Common myeloid progenitor, CD34-positive (primary cell): ENCODE data around the gene SLFN14.
A peak's percentile ranks its signal among the peaks of the same experiment; 100 is the strongest.

Experiments
- CTCF ChIA-PET: fragments of 350-600 bp; sonication (Branson Sonifier 250); formaldehyde crosslinking; loops from one replicate; lab custom pipeline; 2021; ENCODE audit warnings: antibody characterized with exemption; lab: Charles Lee
- POLR2A ChIA-PET: fragments of 350-600 bp; sonication (Branson Sonifier 250); formaldehyde crosslinking; loops from one replicate; lab custom pipeline; 2021; ENCODE audit warnings: antibody characterized with exemption; lab: Charles Lee
- DNase-seq, 3 donors: peaks; one replicate each; pipeline versions ENCODE4 v3.0.0 to v3.0.0-alpha.2; 2013
- H3K27ac ChIP-seq, 2 experiments: 1 replicate in 1 of 2; 2 replicates in 1 of 2; pipeline ENCODE4 v1.7.0; 2013; ENCODE audit warnings: inconsistent platforms in 2 of 2, low read length in 2 of 2, mild to moderate bottlenecking in 2 of 2, low read depth in 1 of 2, moderate library complexity in 1 of 2; ENCODE audit not compliant: severe bottlenecking in 2 of 2, insufficient read depth in 1 of 2, poor library complexity in 1 of 2
- H3K27me3 ChIP-seq, 5 experiments: replicated peaks in 2 of 5; 1 replicate in 3 of 5; 2 replicates in 2 of 5; pipeline versions ENCODE4 v1.6.1 to v1.7.0; 2013; ENCODE audit warnings: low read length in 4 of 5, mild to moderate bottlenecking in 2 of 5, moderate library complexity in 2 of 5, inconsistent platforms in 1 of 5; ENCODE audit not compliant: insufficient read depth in 5 of 5, control insufficient read depth in 4 of 5
- H3K36me3 ChIP-seq, 4 experiments: 1 replicate in 2 of 4; 2 replicates in 2 of 4; pipeline versions ENCODE4 v1.6.1 to v1.7.0; 2013; ENCODE audit warnings: low read length in 3 of 4, control low read depth in 1 of 4, mild to moderate bottlenecking in 1 of 4; ENCODE audit not compliant: control insufficient read depth in 4 of 4, insufficient read depth in 4 of 4
- H3K4me1 ChIP-seq, 4 experiments: 1 replicate in 3 of 4; 2 replicates in 1 of 4; pipeline versions ENCODE4 v1.6.1 to v1.7.1; 2013; ENCODE audit warnings: low read length in 3 of 4, mild to moderate bottlenecking in 3 of 4, control low read depth in 1 of 4, inconsistent platforms in 1 of 4, moderate library complexity in 1 of 4; ENCODE audit not compliant: control insufficient read depth in 4 of 4, insufficient read depth in 4 of 4; ENCODE audit errors: control extremely low read depth in 1 of 4
- H3K4me3 ChIP-seq, 7 experiments: 1 replicate in 4 of 7; 2 replicates in 3 of 7; pipeline versions ENCODE4 v1.5.1 to v1.7.0; 2013; ENCODE audit warnings: mild to moderate bottlenecking in 7 of 7, low read length in 6 of 7, moderate library complexity in 6 of 7, inconsistent platforms in 2 of 7, low read depth in 2 of 7, control low read depth in 1 of 7; ENCODE audit not compliant: insufficient read depth in 4 of 7, control insufficient read depth in 1 of 7; ENCODE audit errors: extremely low read depth in 1 of 7
- H3K9me3 ChIP-seq, 5 experiments: 1 replicate in 4 of 5; 2 replicates in 1 of 5; pipeline versions ENCODE4 v1.6.1 to v1.7.1; 2013; ENCODE audit warnings: low read length in 4 of 5, mild to moderate bottlenecking in 2 of 5, inconsistent platforms in 1 of 5, low read depth in 1 of 5, moderate library complexity in 1 of 5; ENCODE audit not compliant: control insufficient read depth in 4 of 5, insufficient read depth in 2 of 5; ENCODE audit errors: control extremely low read depth in 1 of 5
- WGBS: methylation state at CpG from one replicate; pipeline ENCODE4 v1.1.5; 2013; ENCODE audit not compliant: insufficient coverage; 5-methylcytosine and 5-hydroxymethylcytosine counted together

The SLFN14 gene

GRCh38 chr17:35578929-35579432 is 18.4 kb upstream of the SLFN14 start:
- DNase-seq = peak in 1 of 3 donors; percentile 23
- Histone ChIP-seq H3K4me1 (peaks cover 8 to 25% (median 15%) of the 10 kb centered on the region in 4 experiments), H3K27ac (peak overlapping the region; percentile 54 to 87), H3K36me3 (peaks cover 3 to 19% (median 10%) of the 10 kb centered on the region in 4 experiments), H3K27me3 (no peaks in the 10 kb centered on the region), H3K9me3 (no peaks in the 10 kb centered on the region), H3K4me3 (peak overlapping the region; percentile 71 to 95 (median 91))
- CTCF ChIA-PET = interaction anchor here (0.7 to 2.2 kb wide), 11 partner anchors 8 to 104 kb away, joined by 3 to 7 read pairs (median 3); partner anchors contain the start of gene AP2B1
- POLR2A ChIA-PET = interaction anchor here (1.4 to 3.0 kb wide), 4 partner anchors 7 to 19 kb away, joined by 6 to 20 read pairs (median 9); partner anchors contain the start of genes AP2B1 and SLFN14
- WGBS = 5% methylated on average over 10 of the region's 11 CpGs

DNA sequence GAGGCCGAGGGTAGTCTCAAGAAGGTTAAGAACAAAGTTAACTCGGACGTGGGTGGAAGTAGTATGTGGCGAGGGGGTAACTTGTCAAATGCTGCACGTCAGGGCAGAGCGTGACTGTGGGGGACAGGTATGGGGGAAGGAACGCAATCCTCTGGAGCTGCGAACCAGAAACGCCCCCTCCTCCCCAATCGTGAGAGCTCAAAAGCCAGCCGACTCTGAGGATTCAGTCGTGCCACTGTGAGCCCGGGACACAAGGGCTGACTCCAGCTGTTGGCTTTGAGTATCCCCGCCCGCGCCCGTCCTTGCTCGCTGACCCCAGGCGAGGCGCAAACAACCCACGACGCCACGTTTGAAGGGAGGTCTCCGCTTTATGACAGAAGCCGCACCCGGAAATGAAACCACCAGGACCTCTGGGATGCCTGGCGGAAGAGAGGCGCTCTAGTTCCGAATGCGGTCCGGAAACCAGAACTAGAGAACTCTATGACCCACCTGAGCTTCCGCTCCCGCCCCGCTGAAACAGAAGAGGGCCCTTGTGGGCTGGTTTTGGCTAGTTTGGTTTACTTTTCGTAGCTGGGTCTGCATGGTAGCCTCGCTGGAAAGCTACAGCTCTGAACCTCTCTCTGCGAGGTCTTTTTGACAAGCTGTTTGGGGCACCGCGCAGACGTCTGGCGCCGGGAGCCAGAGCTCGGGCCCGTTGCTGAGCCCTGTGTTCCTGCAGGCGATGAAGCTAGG is 17.7 kb upstream of the SLFN14 start, which contains the start of gene PEX12:
Gene PEX12 (minus strand): TSS at position 375 of the 732 bp plus-strand sequence. CDS start 550 bp downstream, outside the sequence.
- H3K9me3 ChIP-seq = no peaks in the 10 kb centered on the region
- DNase-seq = peak; percentile 86 to 90 (median 88)
- H3K4me3 ChIP-seq = peak within 1 kb of the TSS; percentile 71 to 95 (median 91)
- ChIA-PET CTCF (interaction anchor here (0.7 to 2.2 kb wide), 9 partner anchors 9 to 105 kb away, joined by 3 to 7 read pairs (median 3); partner anchors contain the start of gene AP2B1), POLR2A (interaction anchor here (1.4 to 3.0 kb wide), 4 partner anchors 8 to 18 kb away, joined by 6 to 20 read pairs (median 9); partner anchors contain the start of genes AP2B1 and SLFN14)
- H3K27ac ChIP-seq = peak within 1 kb of the TSS; percentile 54 to 87
- peaks cover 8 to 25% (median 15%) of the 10 kb centered on the region in 4 experiments for H3K4me1 ChIP-seq
- H3K27me3 ChIP-seq = no peaks in the 10 kb centered on the region
- 0% methylated on average over 33 of the region's 45 CpGs for WGBS
- peaks cover 5 to 23% (median 10%) of the 10 kb centered on the region in 4 experiments for H3K36me3 ChIP-seq

- peak in 1 of 3 donors; percentile 10 for DNase-seq
- 4% methylated on average over 6 of the region's 8 CpGs for WGBS
- Histone ChIP-seq H3K4me1 (peaks cover 8 to 25% (median 15%) of the 10 kb centered on the region in 4 experiments), H3K9me3 (no peaks in the 10 kb centered on the region), H3K36me3 (peaks cover 5 to 23% (median 10%) of the 10 kb centered on the region in 4 experiments), H3K4me3 (peak overlapping the region; percentile 71 to 95 (median 91)), H3K27me3 (no peaks in the 10 kb centered on the region), H3K27ac (peak overlapping the region; percentile 54 to 87)
- ChIA-PET CTCF (interaction anchor here (1.0 to 1.4 kb wide), 3 partner anchors 9 to 18 kb away, joined by 3 to 5 read pairs (median 5); partner anchors contain the start of gene AP2B1), POLR2A (interaction anchor here (0.6 to 3.0 kb wide), 5 partner anchors 9 to 333 kb away, joined by 3 to 20 read pairs (median 7); partner anchors contain the start of genes AP2B1 and SLFN14)
Measured at GRCh38 chr17:35577830-35578196, 17.2 kb upstream of the SLFN14 start.

DNA sequence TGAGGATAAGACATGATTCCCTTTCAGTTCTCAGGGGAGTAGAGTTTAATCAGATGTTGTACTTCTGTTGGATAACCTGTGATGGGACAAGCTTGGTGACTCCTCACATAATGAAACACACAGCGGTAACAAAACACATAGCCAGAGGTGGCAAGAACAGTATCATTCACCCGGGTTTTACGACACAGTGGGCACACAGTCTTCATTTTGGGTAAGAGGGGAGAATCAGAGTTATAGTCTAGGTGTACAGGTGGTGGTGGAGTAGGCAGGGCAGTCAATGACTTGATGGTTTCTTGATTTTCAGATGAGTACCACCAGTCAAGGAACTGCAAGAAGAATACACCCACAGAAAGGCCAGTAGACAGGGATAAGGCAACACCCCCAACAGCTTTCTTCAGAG is 15.1 kb upstream of the SLFN14 start:
- DNase-seq = no peak
- Histone ChIP-seq H3K9me3 (no peaks in the 10 kb centered on the region), H3K27ac (no peak overlapping the region), H3K4me3 (no peak overlapping the region), H3K36me3 (peaks cover 5 to 23% (median 10%) of the 10 kb centered on the region in 4 experiments), H3K4me1 (peaks cover 8 to 25% (median 15%) of the 10 kb centered on the region in 4 experiments), H3K27me3 (no peaks in the 10 kb centered on the region)
- ChIA-PET POLR2A (interaction anchor here (0.6 kb wide), 1 partner anchor 315 kb away, joined by 3 read pairs; no protein-coding TSS in a partner anchor), CTCF (interaction anchor here (1.0 to 1.8 kb wide), 4 partner anchors 20 to 172 kb away, joined by 3 to 5 read pairs (median 4); no protein-coding TSS in a partner anchor)
- 100% methylated on average over 3 of the region's 3 CpGs for WGBS

- Histone ChIP-seq H3K4me1 (peaks cover 0 to 26% (median 23%) of the 10 kb centered on the region in 4 experiments), H3K27ac (no peak overlapping the region), H3K27me3 (no peaks in the 10 kb centered on the region), H3K9me3 (no peaks in the 10 kb centered on the region), H3K4me3 (peak overlapping the region in 1 of 7 experiments; percentile 87), H3K36me3 (peaks cover 0 to 5% (median 1%) of the 10 kb centered on the region in 4 experiments)
- 95% methylated on average over 2 of the region's 2 CpGs for WGBS
- CTCF ChIA-PET = no interaction called here
- DNase-seq = no peak
- POLR2A ChIA-PET = interaction anchor here (1.8 kb wide), 1 partner anchor 9 kb away, joined by 6 read pairs; the partner anchor contains the start of gene PEX12
Measured at GRCh38 chr17:35569405-35569804, 8.8 kb upstream of the SLFN14 start.

DNA sequence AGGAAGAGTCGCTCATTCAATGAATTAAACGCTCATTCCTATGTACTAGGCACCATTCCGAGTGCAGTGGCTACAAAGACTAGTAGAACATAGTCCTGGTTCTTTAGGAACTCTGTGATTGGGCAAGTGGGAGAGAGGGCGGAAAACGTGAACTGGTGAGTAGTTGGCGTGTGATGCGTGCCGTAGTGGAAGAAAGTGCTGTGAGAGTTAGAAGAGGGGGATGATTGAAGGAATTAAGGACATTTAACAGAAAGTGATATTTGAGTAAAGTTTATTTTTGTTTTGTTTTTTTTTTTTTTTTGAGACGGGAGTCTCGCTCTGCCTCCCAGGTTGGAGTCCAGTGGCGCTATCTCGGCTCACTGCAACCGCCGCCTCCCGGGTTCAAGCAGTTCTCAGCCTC is 7.9 kb upstream of the SLFN14 start:
- Histone ChIP-seq H3K4me3 (peak overlapping the region in 6 of 7 experiments; percentile 87 to 99 (median 94)), H3K36me3 (peaks cover 0 to 2% (median under 1%) of the 10 kb centered on the region in 4 experiments), H3K9me3 (no peaks in the 10 kb centered on the region), H3K27me3 (no peaks in the 10 kb centered on the region), H3K4me1 (peaks cover 0 to 26% (median 23%) of the 10 kb centered on the region in 4 experiments), H3K27ac (peak overlapping the region; percentile 85 to 94)
- CTCF ChIA-PET = interaction anchor here (0.8 kb wide), 1 partner anchor 44 kb away, joined by 3 read pairs; no protein-coding TSS in a partner anchor
- POLR2A ChIA-PET = interaction anchor here (0.6 to 1.8 kb wide), 2 partner anchors 10 to 30 kb away, joined by 4 to 6 read pairs; partner anchors contain the start of gene PEX12
- DNase-seq = peak in 2 of 3 donors; percentile 48 to 58
- 39% methylated on average over 8 of the region's 15 CpGs for WGBS
